Activated B cell treated with CpG ODN at 0.5 μM for 24 hours (primary cell): ENCODE measurements around the gene CDK14. TPM values are rescaled to one million over a fixed set of nuclear protein-coding genes. Genes with fewer than 3 reads are reported as not detected.

Source experiments
- ATAC-seq: fragments of 200-7000 bp; cut with Tn5 transposase; one replicate; pipeline ENCODE4 v1.10.0; 2021; ENCODE audit warnings: low read depth, mild to moderate bottlenecking, moderate library complexity
- CTCF ChIA-PET: fragments of 350-600 bp; sonication (Branson Sonifier 250); formaldehyde crosslinking; loops from one replicate; lab custom pipeline; 2021; ENCODE audit warnings: antibody characterized with exemption; lab: Charles Lee
- POLR2A ChIA-PET: fragments of 350-600 bp; sonication (Branson Sonifier 250); formaldehyde crosslinking; loops from one replicate; lab custom pipeline; 2021; ENCODE audit warnings: antibody characterized with exemption; lab: Charles Lee
- DNase-seq: peaks from one replicate; pipeline ENCODE4 v3.0.0; 2022
- H3K27ac Mint-ChIP-seq: one replicate; pipeline ENCODE4 v1.8.0; 2020; ENCODE audit warnings: mixed read lengths
- H3K27me3 Mint-ChIP-seq: one replicate; pipeline ENCODE4 v1.8.0; 2021; ENCODE audit warnings: mixed read lengths
- H3K36me3 Mint-ChIP-seq: one replicate; pipeline ENCODE4 v1.8.0; 2021; ENCODE audit warnings: low read depth, mixed read lengths
- H3K4me1 Mint-ChIP-seq: one replicate; pipeline ENCODE4 v1.8.0; 2021; ENCODE audit warnings: mixed read lengths
- H3K4me3 Mint-ChIP-seq: one replicate; pipeline ENCODE4 v1.8.0; 2020; ENCODE audit warnings: mild to moderate bottlenecking, mixed read lengths
- H3K9me3 Mint-ChIP-seq: one replicate; pipeline ENCODE4 v1.8.0; 2020; ENCODE audit warnings: mixed read lengths
- CTCF ChIP-seq: fragments of 200-600 bp; IDR thresholded peaks from one replicate; pipeline ENCODE4 v1.8.0; 2022; ENCODE audit warnings: antibody characterized with exemption, mild to moderate bottlenecking
- intact Hi-C: fragments of 100-400 bp; cut with micrococcal nuclease; formaldehyde crosslinking; loops from one replicate; pipeline ENCODE4 v1.15.1; 2024
- total RNA-seq: library from RNA; stranded (reverse); gene quantifications from 2 replicates; pipeline ENCODE4 v1.2.3, GENCODE V29; 2022

CDK14 gene
- total RNA-seq, 1 donor from 2014 or later, result 140 TPM

- ATAC-seq, result no peak
- POLR2A ChIA-PET, result no interaction called here
- CTCF ChIA-PET, result no interaction called here
- DNase-seq, result no peak
- no peak for TF ChIP-seq CTCF
- Mint-ChIP-seq H3K4me1 (no peaks in the 10 kb centered on the region), H3K27ac (no peak overlapping the region), H3K36me3 (peaks cover 54% of the 10 kb centered on the region), H3K27me3 (no peaks in the 10 kb centered on the region), H3K4me3 (no peak overlapping the region), H3K9me3 (no peaks in the 10 kb centered on the region)
- intact Hi-C loops, result loop anchor here (2.0 kb wide), 1 partner anchor 16 kb away; no protein-coding TSS in a partner anchor
These were observed 320.2 kb downstream of the CDK14 start for GRCh38 chr7:90916319-90916718.

GRCh38 chr7:90917539-90917938, 321.4 kb downstream of the CDK14 start:
- Mint-ChIP-seq H3K27ac (no peak overlapping the region), H3K27me3 (no peaks in the 10 kb centered on the region), H3K4me1 (no peaks in the 10 kb centered on the region), H3K9me3 (no peaks in the 10 kb centered on the region), H3K36me3 (peaks cover 57% of the 10 kb centered on the region), H3K4me3 (no peak overlapping the region)
- ATAC-seq (no peak), DNase-seq (no peak)
- no peak for TF ChIP-seq CTCF
- POLR2A ChIA-PET, result no interaction called here
- CTCF ChIA-PET, result no interaction called here
- intact Hi-C loops, result loop anchor here (2.0 kb wide), 1 partner anchor 17 kb away; no protein-coding TSS in a partner anchor

GRCh38 chr7:90918303-90918702, 322.2 kb downstream of the CDK14 start:
- Mint-ChIP-seq H3K4me3 (no peak overlapping the region), H3K27me3 (no peaks in the 10 kb centered on the region), H3K36me3 (peaks cover 58% of the 10 kb centered on the region), H3K9me3 (no peaks in the 10 kb centered on the region), H3K4me1 (no peaks in the 10 kb centered on the region), H3K27ac (no peak overlapping the region)
- DNase-seq (no peak), ATAC-seq (no peak)
- POLR2A ChIA-PET, result no interaction called here
- intact Hi-C loops, result no loop called here
- no peak for TF ChIP-seq CTCF
- CTCF ChIA-PET, result no interaction called here

GRCh38 chr7:90919816-90920215, 323.7 kb downstream of the CDK14 start:
- Mint-ChIP-seq H3K27ac (no peak overlapping the region), H3K4me1 (no peaks in the 10 kb centered on the region), H3K4me3 (no peak overlapping the region), H3K27me3 (no peaks in the 10 kb centered on the region), H3K36me3 (peaks cover 57% of the 10 kb centered on the region), H3K9me3 (no peaks in the 10 kb centered on the region)
- ATAC-seq (no peak), DNase-seq (no peak)
- POLR2A ChIA-PET, result no interaction called here
- intact Hi-C loops, result no loop called here
- CTCF ChIA-PET, result no interaction called here
- no peak for TF ChIP-seq CTCF

- ChIA-PET POLR2A (no interaction called here), CTCF (no interaction called here)
- Mint-ChIP-seq H3K36me3 (peaks cover 60% of the 10 kb centered on the region), H3K27me3 (no peaks in the 10 kb centered on the region), H3K27ac (no peak overlapping the region), H3K4me1 (no peaks in the 10 kb centered on the region), H3K4me3 (no peak overlapping the region), H3K9me3 (no peaks in the 10 kb centered on the region)
- ATAC-seq, result no peak
- TF ChIP-seq CTCF, result no peak
- intact Hi-C loops, result no loop called here
- no peak for DNase-seq
These were observed 324.2 kb downstream of the CDK14 start for GRCh38 chr7:90920336-90920735.
